H54 (cell line): ENCODE measurements around the gene SLC1A2.

Experiments
- DNase-seq: peaks from one replicate; pipeline ENCODE4 v3.0.0; 2011; ENCODE audit warnings: low spot score, mixed read lengths; ENCODE audit not compliant: insufficient read length
- FAIRE-seq: peaks from 3 replicates; lab custom pipeline; 2011; peaks lifted over from hg19 to GRCh38; lab: Jason Lieb, UNC
- POLR2A ChIP-seq: IDR thresholded peaks from 2 replicates; pipeline ENCODE4 v1.6.1; 2011; ENCODE audit warnings: low read depth, mild to moderate bottlenecking, low read length

Gene SLC1A2

GRCh38 chr11:35248558-35249323 lies 170.6 kb downstream of the SLC1A2 start:
- DNase-seq (no peak), FAIRE-seq (peak; percentile 33)
- no peak for TF ChIP-seq POLR2A

GRCh38 chr11:35247863-35248262 lies 171.5 kb downstream of the SLC1A2 start:
- no peak for TF ChIP-seq POLR2A
- DNase-seq (no peak), FAIRE-seq (no peak)

GRCh38 chr11:35247428-35247827 lies 171.9 kb downstream of the SLC1A2 start:
- no peak for DNase-seq
- FAIRE-seq: no peak
- TF ChIP-seq POLR2A: no peak

GRCh38 chr11:35246745-35247144 lies 172.6 kb downstream of the SLC1A2 start:
- FAIRE-seq (no peak), DNase-seq (no peak)
- TF ChIP-seq POLR2A: no peak

- FAIRE-seq (no peak), DNase-seq (no peak)
- TF ChIP-seq POLR2A: no peak
Observed at GRCh38 chr11:35245786-35246185, 173.6 kb downstream of the SLC1A2 start.

- no peak for TF ChIP-seq POLR2A
- DNase-seq (no peak), FAIRE-seq (no peak)
Observed at GRCh38 chr11:35245056-35245455, 174.3 kb downstream of the SLC1A2 start.

- no peak for FAIRE-seq
- DNase-seq: no peak
- no peak for TF ChIP-seq POLR2A
Observed at GRCh38 chr11:35243774-35244173, 175.6 kb downstream of the SLC1A2 start.

- no peak for TF ChIP-seq POLR2A
- FAIRE-seq (no peak), DNase-seq (no peak)
Observed at GRCh38 chr11:35242412-35243242, 176.7 kb downstream of the SLC1A2 start.

- FAIRE-seq (no peak), DNase-seq (no peak)
- no peak for TF ChIP-seq POLR2A
Observed at GRCh38 chr11:35241531-35241930, 177.8 kb downstream of the SLC1A2 start.

GRCh38 chr11:35241083-35241482 lies 178.3 kb downstream of the SLC1A2 start:
- TF ChIP-seq POLR2A: no peak
- FAIRE-seq (no peak), DNase-seq (no peak)

- FAIRE-seq (no peak), DNase-seq (no peak)
- no peak for TF ChIP-seq POLR2A
Observed at GRCh38 chr11:35239471-35240075, 179.8 kb downstream of the SLC1A2 start.

- no peak for TF ChIP-seq POLR2A
- FAIRE-seq: no peak
Observed at GRCh38 chr11:35238882-35239281, 180.5 kb downstream of the SLC1A2 start.

GRCh38 chr11:35237860-35238715 lies 181.3 kb downstream of the SLC1A2 start:
- DNase-seq (no peak), FAIRE-seq (no peak)
- no peak for TF ChIP-seq POLR2A

More at GRCh38 chr11:35238882-35239281, 180.5 kb downstream of the SLC1A2 start:
- no peak for DNase-seq
